Endothelial cell of umbilical vein (primary cell): ENCODE data around the gene SERPINE3. TPM values are rescaled to one million over a fixed set of nuclear protein-coding genes. Genes with fewer than 3 reads are reported as not detected.

Experiments
- BruUV-seq: library from RNA; stranded (reverse); fragments of 400-500 nt; replicated peaks from 2 replicates; lab custom pipeline; 2021; lab: Mats Ljungman, UMichigan
- CTCF ChIA-PET: fragments of 300-600, 350-600 bp; sonication (Branson Sonifier 250); formaldehyde crosslinking; loops from one replicate; lab custom pipeline; 2021; ENCODE audit warnings: antibody characterized with exemption, inconsistent platforms; lab: Charles Lee
- POLR2A ChIA-PET: fragments of 300-600, 350-600 bp; sonication (Branson Sonifier 250); formaldehyde crosslinking; loops from one replicate; lab custom pipeline; 2021; ENCODE audit warnings: antibody characterized with exemption, inconsistent platforms; lab: Charles Lee
- DNase-seq: peaks from one replicate; pipeline ENCODE4 v3.0.0-alpha.2; 2011; ENCODE audit warnings: low read depth, low spot score
- FAIRE-seq: peaks from 2 replicates; lab custom pipeline; 2011; peaks lifted over from hg19 to GRCh38; lab: Jason Lieb, UNC
- H2AFZ ChIP-seq: 2 replicates; pipeline ENCODE4 v1.6.0; 2012; ENCODE audit warnings: low read depth, low read length, control low read depth, inconsistent platforms
- H3K27ac ChIP-seq: 2 replicates; pipeline ENCODE4 v1.5.1; 2011; ENCODE audit warnings: low read depth, mild to moderate bottlenecking, control low read depth, low read length, moderate library complexity; ENCODE audit not compliant: insufficient read depth
- H3K27me3 ChIP-seq, 2 experiments: 2 replicates each; pipeline versions ENCODE4 v1.6.0 to v1.6.1; 2011; ENCODE audit warnings: low read length in 2 of 2, mixed read lengths in 1 of 2; ENCODE audit not compliant: control insufficient read depth in 2 of 2, insufficient read depth in 2 of 2
- H3K36me3 ChIP-seq, 2 experiments: 2 replicates in 1 of 2; 3 replicates in 1 of 2; pipeline ENCODE4 v1.5.1; 2011; ENCODE audit warnings: low read length in 2 of 2, mild to moderate bottlenecking in 1 of 2, moderate library complexity in 1 of 2; ENCODE audit not compliant: control insufficient read depth in 2 of 2, insufficient read depth in 2 of 2; ENCODE audit errors: extremely low read depth in 1 of 2
- H3K4me1 ChIP-seq: 3 replicates; pipeline ENCODE4 v1.5.1; 2011; ENCODE audit warnings: mild to moderate bottlenecking, low read length; ENCODE audit not compliant: control insufficient read depth, insufficient read depth; ENCODE audit errors: extremely low read depth
- H3K4me2 ChIP-seq: 2 replicates; pipeline ENCODE4 v1.6.1; 2011; ENCODE audit warnings: low read length, control low read depth, mixed read lengths; ENCODE audit not compliant: insufficient read depth
- H3K4me3 ChIP-seq, 3 experiments: fragments of 200-600 bp in 1 of 3; sonication (generic), shearing (Covaris generic) in 1 of 3; replicated peaks in 1 of 3; 2 replicates each; pipeline ENCODE4 v1.5.1; 2011 to 2016; ENCODE audit warnings: control low read depth in 3 of 3, low read length in 3 of 3, mild to moderate bottlenecking in 2 of 3, inconsistent platforms in 1 of 3, low read depth in 1 of 3, moderate library complexity in 1 of 3; ENCODE audit not compliant: insufficient read depth in 1 of 3
- H3K79me2 ChIP-seq: 2 replicates; pipeline ENCODE4 v1.6.0; 2012; ENCODE audit warnings: low read length, inconsistent platforms; ENCODE audit not compliant: control insufficient read depth, insufficient read depth
- H3K9ac ChIP-seq: replicated peaks from 2 replicates; pipeline ENCODE3; 2011; ENCODE audit warnings: low read length, control low read depth; ENCODE audit not compliant: insufficient read depth; ENCODE audit errors: extremely low read depth
- H3K9me1 ChIP-seq: replicated peaks from 3 replicates; pipeline ENCODE4 v1.6.0; 2011; ENCODE audit warnings: mild to moderate bottlenecking, low read length; ENCODE audit not compliant: control insufficient read depth, insufficient read depth; ENCODE audit errors: extremely low read depth
- H3K9me3 ChIP-seq: replicated peaks from 2 replicates; pipeline ENCODE4 v1.5.1; 2012; ENCODE audit warnings: low read length, inconsistent platforms; ENCODE audit not compliant: control insufficient read depth, insufficient read depth
- H4K20me1 ChIP-seq: replicated peaks from 2 replicates; pipeline ENCODE3; 2011; ENCODE audit warnings: mild to moderate bottlenecking, low read length; ENCODE audit not compliant: control insufficient read depth, insufficient read depth; ENCODE audit errors: extremely low read depth
- CTCF ChIP-seq, 2 donors: IDR thresholded peaks; 1 replicate in 1 of 2; 2 replicates in 1 of 2; pipeline ENCODE4 v1.5.1; 2011; ENCODE audit warnings: low read length in 2 of 2, mild to moderate bottlenecking in 2 of 2, moderate library complexity in 2 of 2, control low read depth in 1 of 2, inconsistent platforms in 1 of 2, low read depth in 1 of 2; ENCODE audit not compliant: insufficient read depth in 1 of 2; ENCODE audit errors: extremely low read depth in 1 of 2
- EZH2 ChIP-seq: IDR thresholded peaks from 2 replicates; pipeline ENCODE4 v1.6.1; 2012; ENCODE audit warnings: borderline replicate concordance, low read depth, mild to moderate bottlenecking, moderate library complexity, low read length, inconsistent platforms; ENCODE audit not compliant: severe bottlenecking
- FOS ChIP-seq: IDR thresholded peaks from 2 replicates; pipeline ENCODE4 v1.6.1; 2011; ENCODE audit warnings: mild to moderate bottlenecking, low read length, moderate library complexity, borderline replicate concordance; ENCODE audit not compliant: insufficient read depth
- GATA2 ChIP-seq: IDR thresholded peaks from 2 replicates; pipeline ENCODE4 v1.7.0; 2011; ENCODE audit warnings: low read depth, mild to moderate bottlenecking, moderate library complexity, mixed read lengths, low read length; ENCODE audit not compliant: insufficient read length, insufficient read depth
- JUN ChIP-seq: IDR thresholded peaks from 2 replicates; pipeline ENCODE4 v1.6.1; 2011; ENCODE audit warnings: borderline replicate concordance, low read depth; ENCODE audit not compliant: insufficient read length, insufficient read depth
- MAX ChIP-seq: IDR thresholded peaks from 2 replicates; pipeline ENCODE4 v1.6.1; 2011; ENCODE audit not compliant: insufficient read depth, insufficient read length
- MYC ChIP-seq: IDR thresholded peaks from one replicate; pipeline ENCODE4 v1.6.1; 2011; ENCODE audit warnings: mild to moderate bottlenecking, low read depth, low read length
- POLR2A ChIP-seq: IDR thresholded peaks from 2 replicates; pipeline ENCODE4 v1.6.1; 2012; ENCODE audit warnings: low read depth, mild to moderate bottlenecking, control low read depth, low read length
- POLR2AphosphoS5 ChIP-seq: IDR thresholded peaks from 2 replicates; pipeline ENCODE4 v1.6.1; 2012; ENCODE audit warnings: low read depth, mild to moderate bottlenecking, control low read depth, low read length, moderate library complexity; ENCODE audit not compliant: insufficient read depth
- dilution Hi-C: fragments of 300-500 bp; cut with MboI; formaldehyde crosslinking; loops from one replicate; pipeline ENCODE4 v1.15.0; 2019; ENCODE audit warnings: low sequenced_read_pairs; ENCODE audit not compliant: extremely low pct_ligation_motif_present
- intact Hi-C: fragments of 100-400 bp; cut with micrococcal nuclease; formaldehyde crosslinking; loops from one replicate; pipeline ENCODE4 v1.10.0; 2022
- polyA plus RNA-seq, 4 experiments: library from polyadenylated mRNA; depleted of rRNA in 3 of 4; stranded (reverse) in 3 of 4; unstranded in 1 of 4; fragments of >200 nt; gene quantifications; 2 replicates each; pipeline versions ENCODE4 v1.2.1 to v1.2.3, GENCODE V29; 2011 to 2012; ENCODE audit warnings: missing spikeins in 1 of 4
- total RNA-seq: library from RNA; stranded (reverse); gene quantifications from 2 replicates; pipeline ENCODE4 v1.2.3, GENCODE V29; 2021

SERPINE3 gene
- total and polyA plus RNA-seq, 2 donors (not counting 3 experiments of a cell fraction or from before 2014, with no cell fraction given), result not detected

GRCh38 chr13:51396352-51396751 lies 56.9 kb downstream of the SERPINE3 start:
- intact Hi-C loops (no loop called here), dilution Hi-C loops (no loop called here)
- H4K20me1 ChIP-seq, result peaks cover 5% of the 10 kb centered on the region
- no peaks in the 10 kb centered on the region for H3K9me3 ChIP-seq
- H3K36me3 ChIP-seq, result no peaks in the 10 kb centered on the region
- no peak overlapping the region for H3K4me3 ChIP-seq
- no peak for TF ChIP-seq POLR2A
- no peak for TF ChIP-seq FOS
- no peak for TF ChIP-seq EZH2
- TF ChIP-seq JUN, result no peak
- TF ChIP-seq CTCF (IDR thresholded peaks at IDR 0.05; ENCODE audit: extremely low read depth in 1 of 2, insufficient read depth in 1 of 2, low read depth in 1 of 2, low read length in 2 of 2), result no peak
- no peak for TF ChIP-seq MAX
- no peak for TF ChIP-seq POLR2AphosphoS5
- TF ChIP-seq GATA2, result no peak
- TF ChIP-seq MYC, result no peak
- POLR2A ChIA-PET, result no interaction called here
- H3K9me1 ChIP-seq, result peaks cover 3% of the 10 kb centered on the region
- DNase-seq, result no peak
- H3K9ac ChIP-seq, result no peak overlapping the region
- CTCF ChIA-PET, result no interaction called here
- no peak overlapping the region for H3K4me2 ChIP-seq
- BruUV-seq, result no TSS peak
- no peak overlapping the region for H3K27ac ChIP-seq
- H3K27me3 ChIP-seq, result no peaks in the 10 kb centered on the region
- peaks cover 79% of the 10 kb centered on the region for H3K79me2 ChIP-seq
- FAIRE-seq, result no peak
- H3K4me1 ChIP-seq, result peaks cover 3% of the 10 kb centered on the region
- no peak overlapping the region for H2AFZ ChIP-seq
